Liver (tissue), 3 donors: ENCODE data around the gene HAO1.

Experiments used
- GABPA ChIP-seq, 2 donors: IDR thresholded peaks in 1 of 2; conservative IDR thresholded peaks in 1 of 2; 2 replicates each; pipeline ENCODE4 v1.6.1; 2016; ENCODE audit warnings: antibody characterized with exemption in 2 of 2, mild to moderate bottlenecking in 1 of 2, moderate library complexity in 1 of 2
- HNF4G ChIP-seq: IDR thresholded peaks from 2 replicates; pipeline ENCODE4 v1.6.1; 2016; ENCODE audit warnings: antibody characterized with exemption
- JUND ChIP-seq, 2 donors: IDR thresholded peaks; 2 replicates each; pipeline ENCODE4 v1.6.1; 2016; ENCODE audit warnings: antibody characterized with exemption in 2 of 2
- RAD21 ChIP-seq, 2 donors: IDR thresholded peaks; 2 replicates each; pipeline ENCODE4 v1.6.1; 2016; ENCODE audit warnings: antibody characterized with exemption in 2 of 2, mild to moderate bottlenecking in 2 of 2
- SP1 ChIP-seq: IDR thresholded peaks from 2 replicates; pipeline ENCODE4 v1.6.1; 2018; ENCODE audit warnings: antibody characterized with exemption, mild to moderate bottlenecking
- TAF1 ChIP-seq: conservative IDR thresholded peaks from 2 replicates; pipeline ENCODE4 v1.6.1; 2016; ENCODE audit warnings: antibody characterized with exemption, mild to moderate bottlenecking
- YY1 ChIP-seq: IDR thresholded peaks from 2 replicates; pipeline ENCODE4 v1.6.1; 2016; ENCODE audit warnings: antibody characterized with exemption, mild to moderate bottlenecking
- TF ChIP-seq, protein P1 (sequence below): IDR thresholded peaks from 2 replicates; pipeline ENCODE4 v1.6.1; 2016; ENCODE audit warnings: antibody characterized with exemption
- TF ChIP-seq, protein P2 (sequence below): IDR thresholded peaks from 2 replicates; pipeline ENCODE4 v1.6.1; 2016; ENCODE audit warnings: antibody characterized with exemption, mild to moderate bottlenecking
- TF ChIP-seq, protein P3 (sequence below): fragments of 150-350 bp; IDR thresholded peaks from 2 replicates; pipeline ENCODE4 v1.5.1; 2017; ENCODE audit warnings: improper control_type of control experiment, low read depth, low read length; ENCODE audit not compliant: missing input control
- TF ChIP-seq, protein P4 (sequence below): IDR thresholded peaks from 2 replicates; pipeline ENCODE4 v1.6.1; 2016; ENCODE audit warnings: antibody characterized with exemption
- TF ChIP-seq, protein P5 (sequence below): IDR thresholded peaks from 2 replicates; pipeline ENCODE4 v1.6.1; 2016; ENCODE audit warnings: antibody characterized with exemption
- donor health status: healthy.
- donor health status: healthy.

DNA sequence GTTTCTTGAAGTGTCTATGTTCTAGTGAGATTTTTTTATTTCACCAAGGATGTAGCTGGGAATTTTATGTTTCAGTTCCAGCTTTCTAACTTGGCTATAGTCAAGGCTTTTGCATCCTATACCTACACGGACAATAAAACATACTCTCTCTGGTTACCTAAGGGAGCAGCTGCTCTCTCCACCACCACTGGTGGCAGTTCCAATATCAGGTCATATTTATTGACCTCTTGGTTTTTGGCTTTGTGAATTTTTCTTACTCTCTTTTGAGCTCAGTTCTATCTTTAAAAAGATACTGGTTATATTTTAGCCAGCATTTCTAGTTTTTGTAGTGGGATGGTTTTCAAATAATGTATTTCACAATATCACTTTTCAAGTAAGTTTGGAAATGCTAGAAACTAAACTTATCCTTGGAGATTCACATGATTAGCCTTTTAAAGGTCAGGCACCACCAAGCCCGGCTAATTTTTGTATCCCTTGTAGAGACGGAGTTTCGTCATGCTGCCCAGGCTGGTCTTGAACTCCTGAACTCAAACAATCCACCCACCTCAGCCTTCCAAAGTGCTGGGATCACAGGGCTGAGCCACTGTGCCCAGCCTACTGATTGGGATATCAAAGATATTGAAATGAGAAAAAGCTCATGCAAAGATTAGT, 34.7 kb upstream of the HAO1 start:
- no peak for TF ChIP-seq SP1
- TF ChIP-seq GABPA (IDR thresholded peaks at IDR 0.05 in 1 of 2, conservative IDR thresholded peaks at IDR 0.05 in 1 of 2) = no peak
- TF ChIP-seq, protein P1, sequence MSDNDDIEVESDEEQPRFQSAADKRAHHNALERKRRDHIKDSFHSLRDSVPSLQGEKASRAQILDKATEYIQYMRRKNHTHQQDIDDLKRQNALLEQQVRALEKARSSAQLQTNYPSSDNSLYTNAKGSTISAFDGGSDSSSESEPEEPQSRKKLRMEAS = no peak
- TF ChIP-seq, protein P2, sequence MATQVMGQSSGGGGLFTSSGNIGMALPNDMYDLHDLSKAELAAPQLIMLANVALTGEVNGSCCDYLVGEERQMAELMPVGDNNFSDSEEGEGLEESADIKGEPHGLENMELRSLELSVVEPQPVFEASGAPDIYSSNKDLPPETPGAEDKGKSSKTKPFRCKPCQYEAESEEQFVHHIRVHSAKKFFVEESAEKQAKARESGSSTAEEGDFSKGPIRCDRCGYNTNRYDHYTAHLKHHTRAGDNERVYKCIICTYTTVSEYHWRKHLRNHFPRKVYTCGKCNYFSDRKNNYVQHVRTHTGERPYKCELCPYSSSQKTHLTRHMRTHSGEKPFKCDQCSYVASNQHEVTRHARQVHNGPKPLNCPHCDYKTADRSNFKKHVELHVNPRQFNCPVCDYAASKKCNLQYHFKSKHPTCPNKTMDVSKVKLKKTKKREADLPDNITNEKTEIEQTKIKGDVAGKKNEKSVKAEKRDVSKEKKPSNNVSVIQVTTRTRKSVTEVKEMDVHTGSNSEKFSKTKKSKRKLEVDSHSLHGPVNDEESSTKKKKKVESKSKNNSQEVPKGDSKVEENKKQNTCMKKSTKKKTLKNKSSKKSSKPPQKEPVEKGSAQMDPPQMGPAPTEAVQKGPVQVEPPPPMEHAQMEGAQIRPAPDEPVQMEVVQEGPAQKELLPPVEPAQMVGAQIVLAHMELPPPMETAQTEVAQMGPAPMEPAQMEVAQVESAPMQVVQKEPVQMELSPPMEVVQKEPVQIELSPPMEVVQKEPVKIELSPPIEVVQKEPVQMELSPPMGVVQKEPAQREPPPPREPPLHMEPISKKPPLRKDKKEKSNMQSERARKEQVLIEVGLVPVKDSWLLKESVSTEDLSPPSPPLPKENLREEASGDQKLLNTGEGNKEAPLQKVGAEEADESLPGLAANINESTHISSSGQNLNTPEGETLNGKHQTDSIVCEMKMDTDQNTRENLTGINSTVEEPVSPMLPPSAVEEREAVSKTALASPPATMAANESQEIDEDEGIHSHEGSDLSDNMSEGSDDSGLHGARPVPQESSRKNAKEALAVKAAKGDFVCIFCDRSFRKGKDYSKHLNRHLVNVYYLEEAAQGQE = no peak
- TF ChIP-seq, protein P3, sequence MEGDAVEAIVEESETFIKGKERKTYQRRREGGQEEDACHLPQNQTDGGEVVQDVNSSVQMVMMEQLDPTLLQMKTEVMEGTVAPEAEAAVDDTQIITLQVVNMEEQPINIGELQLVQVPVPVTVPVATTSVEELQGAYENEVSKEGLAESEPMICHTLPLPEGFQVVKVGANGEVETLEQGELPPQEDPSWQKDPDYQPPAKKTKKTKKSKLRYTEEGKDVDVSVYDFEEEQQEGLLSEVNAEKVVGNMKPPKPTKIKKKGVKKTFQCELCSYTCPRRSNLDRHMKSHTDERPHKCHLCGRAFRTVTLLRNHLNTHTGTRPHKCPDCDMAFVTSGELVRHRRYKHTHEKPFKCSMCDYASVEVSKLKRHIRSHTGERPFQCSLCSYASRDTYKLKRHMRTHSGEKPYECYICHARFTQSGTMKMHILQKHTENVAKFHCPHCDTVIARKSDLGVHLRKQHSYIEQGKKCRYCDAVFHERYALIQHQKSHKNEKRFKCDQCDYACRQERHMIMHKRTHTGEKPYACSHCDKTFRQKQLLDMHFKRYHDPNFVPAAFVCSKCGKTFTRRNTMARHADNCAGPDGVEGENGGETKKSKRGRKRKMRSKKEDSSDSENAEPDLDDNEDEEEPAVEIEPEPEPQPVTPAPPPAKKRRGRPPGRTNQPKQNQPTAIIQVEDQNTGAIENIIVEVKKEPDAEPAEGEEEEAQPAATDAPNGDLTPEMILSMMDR = no peak
- TF ChIP-seq, protein P4, sequence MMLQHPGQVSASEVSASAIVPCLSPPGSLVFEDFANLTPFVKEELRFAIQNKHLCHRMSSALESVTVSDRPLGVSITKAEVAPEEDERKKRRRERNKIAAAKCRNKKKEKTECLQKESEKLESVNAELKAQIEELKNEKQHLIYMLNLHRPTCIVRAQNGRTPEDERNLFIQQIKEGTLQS = no peak
- TF ChIP-seq, protein P5, sequence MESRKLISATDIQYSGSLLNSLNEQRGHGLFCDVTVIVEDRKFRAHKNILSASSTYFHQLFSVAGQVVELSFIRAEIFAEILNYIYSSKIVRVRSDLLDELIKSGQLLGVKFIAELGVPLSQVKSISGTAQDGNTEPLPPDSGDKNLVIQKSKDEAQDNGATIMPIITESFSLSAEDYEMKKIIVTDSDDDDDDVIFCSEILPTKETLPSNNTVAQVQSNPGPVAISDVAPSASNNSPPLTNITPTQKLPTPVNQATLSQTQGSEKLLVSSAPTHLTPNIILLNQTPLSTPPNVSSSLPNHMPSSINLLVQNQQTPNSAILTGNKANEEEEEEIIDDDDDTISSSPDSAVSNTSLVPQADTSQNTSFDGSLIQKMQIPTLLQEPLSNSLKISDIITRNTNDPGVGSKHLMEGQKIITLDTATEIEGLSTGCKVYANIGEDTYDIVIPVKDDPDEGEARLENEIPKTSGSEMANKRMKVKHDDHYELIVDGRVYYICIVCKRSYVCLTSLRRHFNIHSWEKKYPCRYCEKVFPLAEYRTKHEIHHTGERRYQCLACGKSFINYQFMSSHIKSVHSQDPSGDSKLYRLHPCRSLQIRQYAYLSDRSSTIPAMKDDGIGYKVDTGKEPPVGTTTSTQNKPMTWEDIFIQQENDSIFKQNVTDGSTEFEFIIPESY = no peak
- no peak for TF ChIP-seq TAF1
- no peak for TF ChIP-seq YY1
- TF ChIP-seq RAD21 (IDR thresholded peaks at IDR 0.05) = no peak
- TF ChIP-seq JUND (IDR thresholded peaks at IDR 0.05) = no peak
- TF ChIP-seq HNF4G = no peak
